Colon (tissue), 2 donors: ENCODE data around the gene APOBEC3C.
"Not testable (repeated sequence)": the region's sequence is repeated elsewhere in the genome, so short reads cannot be mapped to it uniquely, and the experiment has no call there.

Experiments used
- FAIRE-seq: peaks from 2 replicates; lab custom pipeline; 2012; peaks lifted over from hg19 to GRCh38; lab: Jason Lieb, UNC
- donor health status: control.
- donor health status: control.

The APOBEC3C gene

GRCh38 chr22:39020021-39020651, 6.1 kb downstream of the APOBEC3C start:
- FAIRE-seq = not testable (repeated sequence)

- FAIRE-seq = no peak
Observed at GRCh38 chr22:39021552-39022250, 7.6 kb downstream of the APOBEC3C start.

DNA sequence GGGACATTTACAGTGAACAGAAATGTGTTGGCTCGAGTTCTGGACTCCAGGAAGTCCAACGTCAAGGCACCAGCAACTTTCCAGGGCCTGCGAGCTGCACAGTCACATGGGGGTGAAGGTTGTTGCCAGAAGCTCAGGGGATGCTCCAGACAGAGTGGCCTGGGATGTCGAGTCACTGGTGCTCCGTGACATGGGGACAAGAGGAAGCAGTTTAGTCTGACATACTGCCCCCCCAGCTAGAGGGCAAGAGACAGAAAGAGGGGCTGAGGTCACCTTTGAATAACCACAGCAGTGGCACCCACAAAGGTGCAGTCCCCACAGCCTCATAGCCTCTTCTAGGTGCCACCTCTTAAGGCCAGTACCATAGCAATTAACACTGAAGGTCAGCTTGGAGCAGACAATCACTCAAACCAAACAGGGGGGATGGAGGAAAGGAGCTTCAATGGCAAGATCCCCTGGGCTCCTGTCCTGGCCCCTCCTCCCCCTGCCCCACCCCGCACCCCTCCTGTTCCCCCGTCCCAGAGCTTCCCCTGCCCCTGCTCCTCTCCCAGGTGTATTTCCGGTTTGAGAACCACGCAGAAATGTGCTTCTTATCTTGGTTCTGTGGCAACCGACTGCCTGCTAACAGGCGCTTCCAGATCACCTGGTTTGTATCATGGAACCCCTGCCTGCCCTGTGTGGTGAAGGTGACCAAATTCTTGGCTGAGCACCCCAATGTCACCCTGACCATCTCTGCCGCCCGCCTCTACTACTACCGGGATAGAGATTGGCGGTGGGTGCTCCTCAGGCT, 10.7 kb downstream of the APOBEC3C start:
- no peak for FAIRE-seq

GRCh38 chr22:39026509-39027150, 12.6 kb downstream of the APOBEC3C start:
- no peak for FAIRE-seq

DNA sequence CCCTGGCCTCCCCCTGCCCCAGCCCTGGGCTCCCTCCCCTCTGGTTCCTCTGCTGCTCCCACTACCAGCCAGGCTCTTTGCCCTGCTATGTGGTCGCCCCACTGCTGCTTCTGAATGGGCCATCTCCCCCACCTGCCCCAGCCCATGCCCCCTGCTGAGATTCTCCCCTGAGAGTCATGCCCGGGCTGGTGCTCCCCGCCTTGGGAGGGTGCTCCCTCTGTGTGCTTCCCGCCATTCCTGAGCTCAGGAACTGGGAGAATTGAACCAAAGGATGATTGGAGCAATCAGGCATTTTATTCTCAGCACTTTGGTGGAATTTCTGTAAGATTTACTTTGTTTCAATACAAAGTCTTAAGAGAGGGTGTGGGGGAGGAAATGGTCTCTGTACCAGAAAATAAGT, 13.7 kb downstream of the APOBEC3C start:
- FAIRE-seq = no peak

DNA sequence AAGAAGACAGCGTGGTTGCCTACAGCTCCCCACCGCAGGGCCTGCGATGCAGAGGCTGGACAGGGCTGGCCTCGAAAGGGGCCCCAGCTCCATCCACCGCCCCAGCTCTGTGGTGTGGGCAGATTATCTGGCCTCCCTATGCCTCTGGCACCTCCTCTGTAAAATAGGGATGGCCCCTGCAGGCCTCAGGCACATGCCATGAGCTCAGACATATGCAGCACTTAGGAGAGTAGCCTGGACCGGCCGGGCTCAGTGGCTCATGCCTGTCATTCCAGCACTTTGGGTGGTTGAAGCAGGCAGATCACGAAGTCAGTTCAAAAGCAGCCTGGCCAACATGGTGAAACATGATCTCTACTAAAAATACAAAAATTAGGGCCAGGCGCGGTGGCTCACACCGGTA, 14.2 kb downstream of the APOBEC3C start:
- FAIRE-seq = no peak

GRCh38 chr22:39029227-39029626, 15.2 kb downstream of the APOBEC3C start:
- FAIRE-seq = no peak

DNA sequence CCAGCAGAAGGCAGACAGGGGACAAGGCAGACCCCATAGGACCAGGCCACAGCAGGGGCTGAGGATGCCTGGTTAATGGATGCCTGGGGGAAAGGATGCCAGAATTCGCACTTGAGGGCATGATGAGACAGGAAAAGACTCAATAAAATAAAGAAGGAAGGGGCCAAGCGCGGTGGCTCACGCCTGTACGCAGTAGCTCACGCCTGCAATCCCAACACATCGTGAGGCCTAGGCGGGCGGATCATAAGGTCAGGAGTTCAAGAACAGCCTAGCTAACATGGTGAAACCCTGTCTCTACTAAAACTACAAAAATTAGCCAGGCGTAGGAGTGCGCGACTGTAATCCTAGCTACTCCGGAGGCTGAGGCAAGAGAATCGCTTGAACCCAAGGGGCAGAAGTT, 16.6 kb downstream of the APOBEC3C start:
- FAIRE-seq = no peak

- FAIRE-seq = not testable (repeated sequence)
Observed at GRCh38 chr22:39031434-39032295, 17.6 kb downstream of the APOBEC3C start.

DNA sequence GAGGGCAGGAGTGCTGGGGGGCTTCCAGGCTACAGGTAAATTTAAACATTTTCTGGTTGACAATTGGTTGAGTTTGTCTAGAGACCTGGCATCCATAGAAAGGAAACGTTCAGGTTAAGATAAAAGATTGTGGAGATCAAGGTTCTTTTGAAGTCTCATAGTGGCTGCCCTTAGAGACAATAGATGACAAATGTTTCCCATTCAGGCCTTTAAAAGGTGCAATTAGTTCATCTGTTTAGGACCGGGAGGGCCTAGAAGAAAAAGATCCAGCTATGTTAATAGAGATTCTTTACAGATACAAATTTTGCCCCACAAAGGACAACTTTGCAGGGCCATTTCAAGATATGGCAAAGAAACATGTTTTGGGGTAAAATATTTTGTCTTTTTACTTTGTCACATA, 23.0 kb downstream of the APOBEC3C start:
- FAIRE-seq = not testable (repeated sequence)

GRCh38 chr22:39039306-39040126, 25.5 kb downstream of the APOBEC3C start:
- FAIRE-seq = no peak

DNA sequence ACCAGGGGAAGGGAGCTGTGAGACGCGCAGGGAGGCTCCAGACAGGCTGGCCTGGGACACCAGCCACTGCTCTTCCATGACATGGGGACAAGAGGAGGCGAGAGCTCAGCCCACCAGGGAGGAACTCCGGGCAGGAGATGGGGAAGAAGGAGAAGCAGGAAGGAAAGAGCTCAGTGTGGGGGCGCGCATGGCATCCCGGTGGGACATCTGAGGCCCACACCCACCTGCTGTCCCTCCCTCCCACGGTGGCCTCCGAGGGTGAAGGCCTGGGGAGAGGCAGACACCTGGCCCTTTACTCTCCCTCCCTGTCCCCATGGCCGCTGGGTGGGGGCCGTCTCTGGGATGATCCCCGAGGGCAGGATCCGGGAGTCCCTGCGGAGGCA, 26.1 kb downstream of the APOBEC3C start:
- FAIRE-seq = not testable (repeated sequence)

DNA sequence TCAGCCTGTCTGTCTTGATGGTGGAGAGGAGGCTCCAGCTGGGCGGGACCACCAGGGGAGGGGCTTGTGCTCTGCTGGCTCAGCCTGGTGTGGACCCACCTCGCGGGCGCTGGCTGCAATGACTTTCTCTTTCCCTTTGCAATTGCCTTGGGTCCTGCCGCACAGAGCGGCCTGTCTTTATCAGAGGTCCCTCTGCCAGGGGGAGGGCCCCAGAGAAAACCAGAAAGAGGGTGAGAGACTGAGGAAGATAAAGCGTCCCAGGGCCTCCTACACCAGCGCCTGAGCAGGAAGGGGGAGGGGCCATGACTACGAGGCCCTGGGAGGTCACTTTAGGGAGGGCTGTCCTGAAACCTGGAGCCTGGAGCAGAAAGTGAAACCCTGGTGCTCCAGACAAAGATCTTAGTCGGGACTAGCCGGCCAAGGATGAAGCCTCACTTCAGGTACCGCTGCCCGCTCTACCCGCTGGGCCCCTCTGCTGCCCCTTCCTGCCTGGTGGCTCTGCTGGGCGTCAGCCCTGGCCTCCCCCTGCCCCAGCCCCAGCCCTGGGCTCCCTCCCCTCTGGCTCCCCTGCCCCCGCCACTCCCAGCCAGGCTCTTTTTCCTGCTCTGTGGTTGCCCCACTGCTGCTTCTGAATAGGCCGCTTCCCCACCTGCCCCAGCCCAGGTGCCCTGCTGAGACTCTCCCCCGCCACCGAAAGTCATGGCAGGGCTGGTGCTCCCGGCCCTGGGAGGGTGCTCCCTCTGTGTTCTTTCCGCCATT, 26.7 kb downstream of the APOBEC3C start, which contains the start of gene APOBEC3F:
TSS of gene APOBEC3F (plus strand) at position 327 of the 759 bp plus-strand sequence. CDS start at position 424, 97 bp downstream.
- peak; percentile 60 for FAIRE-seq

- no peak for FAIRE-seq
Observed at GRCh38 chr22:39041908-39042307, 27.9 kb downstream of the APOBEC3C start.

DNA sequence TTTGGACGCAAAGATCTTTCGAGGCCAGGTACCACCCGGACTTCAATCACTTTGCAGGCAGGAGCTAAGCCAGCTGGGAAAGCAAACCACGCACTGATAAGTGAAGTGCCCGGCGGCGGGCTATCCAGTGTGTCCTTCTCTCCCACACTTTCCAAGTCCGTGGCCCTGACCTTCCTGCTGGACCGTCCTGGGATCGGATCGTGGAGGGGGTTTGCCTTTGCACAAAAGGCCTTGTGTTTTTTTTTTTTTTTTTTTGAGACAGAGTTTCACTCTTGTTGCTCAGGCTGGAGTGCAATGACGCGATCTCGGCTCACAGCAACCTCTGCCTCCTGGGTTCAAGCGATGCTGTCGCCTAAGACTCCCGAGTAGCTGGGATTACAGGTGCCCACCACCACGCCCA, 29.0 kb downstream of the APOBEC3C start:
- not testable (repeated sequence) for FAIRE-seq

- not testable (repeated sequence) for FAIRE-seq
Observed at GRCh38 chr22:39045136-39045535, 31.1 kb downstream of the APOBEC3C start.

- not testable (repeated sequence) for FAIRE-seq
Observed at GRCh38 chr22:39049486-39049885, 35.4 kb downstream of the APOBEC3C start.

DNA sequence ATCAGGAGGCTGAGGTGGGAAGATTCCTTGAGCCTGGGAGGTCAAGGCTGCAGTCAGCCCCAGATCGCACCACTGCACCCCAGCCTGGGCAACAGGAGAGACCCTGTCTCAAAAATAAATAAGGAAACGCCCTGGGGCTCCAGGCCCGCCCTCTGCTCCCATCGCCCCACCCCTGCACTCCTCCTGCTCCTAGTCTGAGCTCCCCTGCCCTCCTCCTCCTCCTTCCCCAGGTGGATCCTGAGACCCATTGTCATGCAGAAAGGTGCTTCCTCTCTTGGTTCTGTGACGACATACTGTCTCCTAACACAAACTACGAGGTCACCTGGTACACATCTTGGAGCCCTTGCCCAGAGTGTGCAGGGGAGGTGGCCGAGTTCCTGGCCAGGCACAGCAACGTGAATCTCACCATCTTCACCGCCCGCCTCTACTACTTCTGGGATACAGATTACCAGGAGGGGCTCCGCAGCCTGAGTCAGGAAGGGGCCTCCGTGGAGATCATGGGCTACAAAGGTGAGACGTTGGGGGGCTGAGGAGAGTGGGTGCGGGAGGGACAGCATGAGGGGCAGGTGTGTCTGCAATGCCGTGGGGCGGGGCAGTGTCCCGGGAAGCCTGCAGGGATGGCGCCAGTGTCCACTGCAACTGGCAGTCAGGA, 37.9 kb downstream of the APOBEC3C start:
- FAIRE-seq = not testable (repeated sequence)

GRCh38 chr22:39055658-39056057, 41.6 kb downstream of the APOBEC3C start:
- FAIRE-seq = no peak
